GM21619 (cell line): ENCODE results near the gene NKD2.

Source experiments
- ATAC-seq: cut with Tn5 transposase; IDR thresholded peaks from one replicate; pipeline ENCODE4 v1.9.1; 2021; ENCODE audit not compliant: unreplicated experiment

NKD2 gene

DNA sequence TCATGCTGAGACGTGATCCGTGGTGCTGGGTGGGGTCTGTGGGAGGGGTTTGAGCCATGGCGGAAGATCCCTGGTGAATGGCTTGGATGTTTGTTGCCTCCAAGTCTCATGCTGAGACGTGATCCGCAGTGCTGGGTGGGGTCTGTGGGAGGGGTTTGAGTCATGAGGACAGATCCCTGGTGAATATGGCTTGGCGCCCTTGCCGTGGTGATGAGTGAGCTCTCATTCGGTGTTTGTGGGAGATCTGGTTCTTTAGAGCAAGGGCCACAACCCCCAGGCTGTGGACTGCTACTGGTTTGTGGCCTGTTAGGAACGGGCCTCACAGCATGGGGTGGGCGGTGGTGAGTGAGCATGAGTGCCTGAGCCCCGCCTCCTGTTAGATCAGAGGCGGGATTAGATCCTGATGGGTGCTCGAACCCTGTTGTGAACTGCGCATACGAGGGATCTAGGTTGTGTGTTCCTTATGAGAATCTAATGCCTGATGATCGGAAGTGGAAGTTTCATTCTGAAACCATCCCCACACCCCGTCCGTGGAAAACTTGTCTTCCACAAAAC lies 31.2 kb downstream of the NKD2 start:
- no peak for ATAC-seq

DNA sequence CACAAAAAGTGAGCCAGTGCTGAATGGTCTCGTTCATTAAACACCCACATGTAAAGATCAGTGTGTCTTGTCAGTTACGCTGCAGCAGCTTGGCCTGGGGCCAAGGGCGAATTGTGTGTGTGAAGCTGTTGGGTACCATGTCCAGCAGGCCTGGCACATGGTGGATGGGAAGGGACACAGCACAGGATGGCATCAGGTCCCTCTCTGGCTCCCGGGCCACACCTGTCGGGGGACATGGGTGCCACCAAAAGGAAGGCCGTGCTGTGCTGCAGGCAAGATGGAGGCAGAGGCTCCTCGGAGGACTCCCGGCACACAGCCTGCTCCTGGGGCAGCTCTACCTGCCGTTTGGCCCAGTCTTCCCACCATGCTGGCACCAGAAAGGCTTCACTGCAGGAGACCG lies 32.0 kb downstream of the NKD2 start:
- no peak for ATAC-seq

DNA sequence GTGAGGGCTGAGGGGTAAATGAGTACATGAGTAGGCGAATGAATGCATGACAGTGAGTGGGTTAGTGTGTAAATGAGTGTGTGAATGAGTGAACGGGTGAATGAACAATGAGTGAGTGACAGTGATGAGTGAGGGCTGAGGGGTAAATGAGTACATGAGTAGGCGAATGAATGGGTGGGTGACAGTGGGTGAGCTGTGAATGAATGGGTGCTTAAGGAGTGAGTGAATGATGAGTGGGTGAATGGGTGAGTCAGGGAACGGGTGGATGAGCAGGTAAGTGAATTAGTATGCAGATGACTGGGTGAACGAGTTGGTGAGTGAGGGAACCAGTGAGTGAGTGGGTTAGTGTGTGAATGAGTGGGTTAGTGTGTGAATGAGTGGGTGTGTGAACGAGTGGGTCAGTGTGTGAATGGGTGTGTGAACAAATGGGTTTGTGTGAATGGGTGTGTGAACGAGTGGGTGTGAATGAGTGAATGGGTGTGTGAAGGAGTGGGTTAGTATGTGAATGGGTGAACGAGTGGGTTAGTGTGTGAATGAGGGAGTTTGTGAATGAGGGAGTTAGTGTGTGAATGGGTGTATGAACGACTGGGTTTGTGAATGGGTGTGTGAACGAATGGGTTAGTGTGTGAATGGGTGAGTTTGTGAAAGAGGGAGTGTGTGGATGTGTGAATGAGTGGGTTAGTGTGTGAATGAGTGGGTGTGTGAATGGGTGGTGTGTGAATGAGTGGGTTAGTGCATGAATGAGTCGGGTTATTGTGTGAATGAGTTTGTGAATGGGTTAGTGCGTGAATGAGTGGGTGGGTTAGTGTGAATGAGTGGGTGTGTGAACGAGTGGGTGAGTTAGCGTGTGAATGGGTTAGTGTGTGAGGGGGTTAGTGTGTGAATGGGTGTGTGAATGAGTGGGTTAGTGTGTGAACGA lies 32.9 kb downstream of the NKD2 start:
- no peak for ATAC-seq

DNA sequence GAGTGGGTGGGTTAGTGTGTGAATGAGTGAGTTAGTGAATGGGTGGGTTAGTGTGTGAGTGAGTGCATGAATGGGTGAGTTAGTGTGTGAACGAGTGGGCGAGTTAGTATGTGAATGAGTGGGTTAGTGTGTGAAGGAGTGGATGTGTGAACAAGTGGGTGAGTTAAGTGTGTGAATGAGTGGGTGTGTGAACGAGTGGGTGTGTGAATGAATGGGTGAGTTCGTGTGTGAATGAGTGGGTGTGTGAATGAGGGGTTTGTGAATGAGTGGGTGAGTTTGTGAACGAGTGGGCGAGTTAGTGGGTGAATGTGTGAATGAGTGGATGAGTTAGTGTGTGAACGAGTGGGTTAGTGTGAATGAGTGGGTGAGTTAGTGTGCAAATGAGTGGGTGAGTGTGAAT lies 34.0 kb downstream of the NKD2 start:
- ATAC-seq = no peak

DNA sequence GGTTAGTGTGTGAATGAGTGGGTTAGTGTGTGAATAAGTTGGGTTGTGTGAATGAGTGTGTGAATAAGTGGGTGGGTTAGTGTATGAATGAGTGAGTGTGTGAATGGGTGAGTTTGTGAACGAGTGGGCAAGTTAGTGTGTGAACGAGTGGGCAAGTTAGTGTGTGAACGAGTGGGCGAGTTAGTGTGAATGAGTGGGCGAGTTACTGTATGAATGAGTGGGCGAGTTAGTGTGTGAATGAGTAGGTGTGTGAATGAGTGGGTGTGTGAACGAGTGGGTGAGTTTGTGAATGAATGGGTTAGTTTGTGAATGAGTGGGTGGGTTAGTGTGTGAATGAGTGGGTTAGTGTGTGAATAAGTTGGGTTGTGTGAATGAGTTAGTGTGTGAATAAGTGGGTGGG lies 34.7 kb downstream of the NKD2 start:
- no peak for ATAC-seq

DNA sequence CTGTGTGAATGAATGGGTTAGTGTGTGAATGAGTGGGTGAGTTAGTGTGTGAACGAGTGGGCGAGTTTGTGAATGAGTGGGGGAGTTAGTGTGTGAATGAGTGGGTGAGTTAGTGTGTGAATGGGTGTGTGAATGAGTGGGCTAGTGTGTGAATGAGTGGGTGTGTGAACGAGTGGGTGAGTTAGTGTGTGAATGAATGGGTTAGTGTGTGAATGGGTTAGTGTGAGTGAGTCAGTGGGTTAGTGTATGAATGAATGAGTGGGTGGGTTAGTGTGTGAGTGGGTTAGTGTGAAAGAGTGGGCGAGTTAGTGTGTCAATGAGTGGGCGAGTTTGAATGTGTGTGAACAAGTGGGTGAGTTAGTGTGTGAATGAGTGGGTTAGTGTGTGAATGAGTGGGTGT lies 35.5 kb downstream of the NKD2 start:
- ATAC-seq = no peak

DNA sequence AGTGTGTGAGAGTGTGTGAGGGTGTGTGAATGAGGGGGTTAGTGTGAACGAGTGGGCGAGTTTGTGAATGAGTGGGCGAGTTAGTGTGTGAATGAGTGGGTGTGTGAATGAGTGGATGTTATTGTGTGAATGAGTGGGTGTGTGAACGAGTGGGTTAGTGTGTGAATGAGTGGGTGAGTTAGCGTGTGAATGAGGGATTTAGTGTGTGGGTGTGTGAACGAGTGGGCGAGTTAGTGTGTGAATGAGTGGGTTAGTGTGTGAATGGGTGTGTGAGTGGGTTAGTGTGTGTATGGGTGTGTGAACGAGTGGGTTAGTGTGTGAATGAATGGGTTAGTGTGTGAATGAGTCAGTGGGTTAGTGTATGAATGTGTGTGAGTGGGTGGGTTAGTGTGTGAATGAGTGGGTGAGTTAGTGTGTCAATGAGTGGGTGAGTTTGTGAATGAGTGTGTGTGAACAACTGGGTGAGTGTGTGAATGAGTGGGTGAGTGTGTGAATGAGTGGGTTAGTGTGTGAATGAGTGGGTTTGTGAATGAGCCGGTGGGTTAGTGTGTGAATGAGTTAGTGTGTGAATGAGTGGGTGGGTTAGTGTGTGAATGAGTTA lies 37.5 kb downstream of the NKD2 start:
- ATAC-seq = no peak

DNA sequence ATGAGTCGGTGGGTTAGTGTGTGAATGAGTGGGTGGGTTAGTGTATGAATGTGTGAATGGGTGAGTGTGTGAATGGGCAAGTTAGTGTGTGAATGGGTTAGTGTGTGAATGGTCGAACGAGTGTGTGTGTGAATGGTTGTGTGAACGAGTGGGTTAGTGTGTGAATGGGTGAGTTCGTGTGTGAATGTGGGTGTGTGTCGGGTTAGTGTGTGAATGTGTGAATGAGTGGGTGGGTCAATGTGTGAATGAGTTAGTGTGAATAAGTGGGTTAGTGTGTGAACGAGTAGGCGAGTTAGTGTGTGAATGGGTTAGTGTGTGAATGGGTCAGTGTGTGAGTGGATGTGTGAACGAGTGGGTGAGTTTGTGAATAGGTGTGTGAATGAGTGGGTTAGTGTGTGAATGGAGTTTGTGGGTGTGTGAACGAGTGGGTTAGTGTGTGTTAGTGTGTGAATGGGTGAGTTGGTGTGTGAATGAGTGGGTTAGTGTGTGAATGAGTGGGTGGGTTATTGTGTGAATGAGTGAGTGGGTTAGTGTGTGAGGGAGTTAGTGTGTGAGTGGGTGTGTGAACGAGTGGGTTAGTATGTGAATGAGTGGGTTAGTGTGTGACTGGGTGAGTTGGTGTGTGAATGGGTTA lies 38.8 kb downstream of the NKD2 start:
- ATAC-seq = no peak

DNA sequence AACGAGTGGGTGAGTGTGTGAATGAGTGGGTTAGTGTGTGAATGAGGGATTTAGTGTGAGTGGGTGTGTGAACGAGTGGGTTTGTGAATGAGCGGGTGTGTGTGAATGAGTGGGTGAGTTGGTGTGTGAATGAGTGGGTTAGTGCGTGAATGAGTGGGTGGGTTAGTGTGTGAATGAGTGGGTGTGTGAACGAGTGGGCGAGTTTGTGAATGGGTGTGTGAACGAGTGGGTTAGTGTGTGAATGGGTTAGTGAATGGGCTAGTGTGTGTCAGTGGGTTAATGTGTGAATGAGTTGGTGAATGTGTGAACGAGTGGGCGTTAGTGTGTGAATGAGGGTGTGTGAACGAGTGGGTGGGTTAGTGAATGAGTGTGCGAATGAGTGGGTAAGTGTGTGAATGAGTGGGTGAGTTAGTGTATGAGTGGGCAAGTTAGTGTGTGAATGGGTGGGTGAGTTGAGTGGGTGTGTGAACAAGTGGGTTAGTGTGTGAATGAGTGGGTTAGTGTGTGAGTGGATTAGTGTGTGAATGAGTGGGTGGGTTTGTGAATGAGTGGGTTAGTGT lies 39.6 kb downstream of the NKD2 start:
- no peak for ATAC-seq

DNA sequence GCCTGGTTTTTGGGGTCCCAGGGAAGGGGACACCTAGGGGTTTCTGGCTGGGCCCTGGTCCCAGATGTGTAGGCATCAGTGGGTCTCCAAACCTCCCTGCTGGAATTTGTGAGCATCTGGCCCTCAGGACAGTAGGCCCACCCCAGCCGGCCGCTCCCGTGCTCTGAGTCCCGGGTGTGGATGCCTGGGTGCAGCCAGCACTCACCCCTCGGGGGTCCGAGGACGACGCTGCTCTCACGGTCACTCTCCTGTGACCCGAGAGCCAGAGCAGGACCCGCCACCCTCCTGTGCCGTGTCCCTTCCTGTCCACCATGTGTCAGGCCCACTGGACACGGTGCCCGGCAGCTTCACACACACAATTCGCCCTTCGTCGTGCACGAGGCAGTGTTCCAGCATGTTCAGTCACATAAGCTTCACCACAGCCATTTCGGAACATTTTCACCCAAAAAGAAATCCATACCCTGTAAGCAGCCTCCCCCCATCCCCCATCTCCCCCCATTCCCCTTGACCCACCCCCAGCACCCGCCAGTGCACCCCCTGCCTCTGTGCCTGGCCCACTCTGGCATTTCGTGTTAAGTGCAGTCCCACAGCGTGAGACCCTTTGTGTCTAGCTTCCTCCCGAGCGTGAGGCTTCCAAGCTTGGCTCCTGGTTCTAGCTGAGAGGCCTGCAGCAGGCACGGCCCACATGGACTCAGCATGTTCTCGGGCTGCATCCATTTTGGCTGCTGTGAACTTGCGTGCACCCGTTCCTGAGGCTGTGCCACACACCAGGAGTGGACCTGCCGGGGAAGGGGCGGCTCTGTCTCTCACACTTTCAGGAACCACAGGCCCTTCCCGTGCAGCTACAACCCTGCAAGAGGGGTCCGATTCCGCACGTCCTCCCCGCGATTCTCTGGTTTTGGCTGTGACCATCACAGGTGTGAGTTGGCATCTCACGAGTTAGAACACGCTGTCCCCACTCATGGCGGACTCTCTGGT lies 40.5 kb downstream of the NKD2 start:
- no peak for ATAC-seq

DNA sequence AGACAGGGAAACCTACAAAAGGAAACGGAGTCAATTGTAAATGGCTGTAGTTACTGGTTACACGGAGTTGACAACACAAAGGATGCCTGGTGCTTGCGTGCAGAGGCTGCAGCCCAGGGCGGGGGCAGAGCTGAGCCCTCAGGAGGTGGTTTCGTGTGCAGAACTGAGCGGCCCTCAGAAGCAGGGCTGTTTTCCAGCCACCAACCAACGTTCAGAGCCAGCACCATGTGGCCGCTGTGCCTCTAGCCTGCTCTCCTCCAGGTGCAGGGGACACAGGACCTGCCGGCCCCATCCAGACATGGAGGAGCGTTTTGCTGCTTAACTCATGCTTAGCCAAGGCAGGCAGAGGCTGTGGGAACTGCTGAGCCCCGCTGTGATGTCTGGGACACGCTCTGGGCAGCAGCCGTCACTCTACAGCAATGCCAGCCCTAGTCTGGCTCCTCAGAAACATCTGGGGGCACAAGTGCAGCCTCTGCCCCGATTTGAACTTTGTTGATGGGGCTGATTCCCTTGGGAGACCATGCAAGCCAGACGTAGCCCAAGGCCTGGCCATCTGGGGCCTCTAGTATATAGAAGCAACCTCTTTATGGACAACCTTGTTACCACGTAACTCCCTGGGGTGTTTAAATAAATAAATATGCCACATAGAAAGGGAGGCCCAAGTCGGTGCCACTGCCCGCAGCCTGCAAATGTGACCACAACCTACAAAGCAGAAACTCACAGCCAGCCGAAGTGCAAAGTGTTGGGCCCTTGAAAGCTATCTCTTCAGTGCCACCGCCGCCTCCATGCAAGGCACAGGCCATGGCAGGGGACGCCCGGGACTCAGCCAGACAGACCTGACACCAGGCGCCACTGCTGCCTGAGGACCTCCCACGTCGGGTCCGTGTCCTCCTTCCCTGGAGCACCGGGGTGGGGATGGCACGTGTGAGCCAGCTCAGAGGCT lies 42.1 kb downstream of the NKD2 start:
- ATAC-seq = no peak

DNA sequence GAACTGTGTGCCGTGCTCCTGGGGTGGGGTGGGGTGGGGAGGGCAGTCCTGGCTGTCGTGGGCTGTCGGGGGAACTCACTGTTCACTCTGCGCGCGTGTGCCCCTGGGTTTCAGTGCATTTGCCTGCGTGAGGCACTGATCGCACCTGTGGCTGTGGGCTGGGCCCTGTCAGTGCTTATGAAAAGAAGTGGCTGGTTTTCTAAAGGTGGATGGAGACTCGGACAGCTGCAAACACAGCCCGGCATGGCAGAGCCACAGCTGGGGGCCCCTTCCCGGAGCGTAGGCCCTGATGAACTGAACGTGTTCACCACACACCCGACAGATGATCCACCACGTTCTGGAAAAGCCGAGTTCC lies 42.7 kb downstream of the NKD2 start:
- ATAC-seq = no peak

DNA sequence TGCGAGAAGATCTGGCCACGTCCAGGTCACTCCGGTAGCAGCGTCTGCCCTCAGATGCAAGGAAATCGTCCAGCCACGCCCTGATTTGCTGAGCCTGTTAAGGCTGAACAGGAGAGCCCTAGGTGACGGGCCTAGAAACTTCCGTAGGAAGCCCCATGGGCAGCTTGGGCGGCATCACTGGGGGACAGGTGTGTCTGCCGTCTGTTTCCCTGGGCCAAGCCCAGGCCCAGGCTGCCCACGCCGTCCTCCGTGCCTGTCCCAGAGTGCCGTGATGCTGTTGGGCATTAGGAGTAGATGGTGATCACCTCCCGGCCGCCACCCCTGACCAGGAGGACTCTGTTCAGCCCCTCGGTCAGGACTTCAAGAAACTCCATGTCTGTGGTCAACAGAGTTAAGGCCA lies 43.5 kb downstream of the NKD2 start:
- ATAC-seq = no peak

DNA sequence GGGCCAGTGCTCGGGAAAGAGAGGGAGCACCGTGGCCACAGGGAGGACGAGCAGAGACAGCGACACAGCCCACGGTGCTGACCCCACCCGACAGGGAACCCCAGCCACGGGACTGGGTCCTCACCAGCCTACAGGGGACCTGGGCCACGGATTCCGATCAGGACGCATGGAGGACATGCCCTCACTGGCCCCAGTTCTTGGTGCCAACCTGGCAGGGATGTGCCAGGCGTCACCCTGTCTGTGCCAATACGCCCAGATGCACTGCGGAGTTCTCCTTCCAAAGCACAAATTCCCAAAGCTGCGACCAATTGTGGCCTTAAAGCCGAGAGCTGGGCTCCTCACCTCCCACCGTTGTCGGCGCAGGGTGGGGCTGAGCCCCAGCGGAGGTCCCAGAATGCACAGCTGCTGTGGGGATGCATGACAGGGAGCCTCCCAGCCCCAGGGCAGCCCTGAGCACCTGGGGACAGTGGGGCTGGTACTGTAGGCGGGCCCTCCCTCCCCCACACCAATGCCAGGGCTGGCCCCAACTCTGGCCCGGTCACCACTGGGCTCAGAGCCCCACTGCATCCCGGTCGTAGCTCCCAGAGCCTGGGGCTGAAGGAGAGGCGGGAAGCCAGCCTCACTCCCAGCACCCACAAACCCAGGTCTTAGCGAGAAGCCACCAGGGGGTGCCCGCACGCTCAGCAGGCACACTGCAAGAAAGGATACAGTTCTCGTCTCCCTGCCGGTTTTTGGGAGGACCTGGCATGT lies 44.2 kb downstream of the NKD2 start:
- ATAC-seq = no peak

DNA sequence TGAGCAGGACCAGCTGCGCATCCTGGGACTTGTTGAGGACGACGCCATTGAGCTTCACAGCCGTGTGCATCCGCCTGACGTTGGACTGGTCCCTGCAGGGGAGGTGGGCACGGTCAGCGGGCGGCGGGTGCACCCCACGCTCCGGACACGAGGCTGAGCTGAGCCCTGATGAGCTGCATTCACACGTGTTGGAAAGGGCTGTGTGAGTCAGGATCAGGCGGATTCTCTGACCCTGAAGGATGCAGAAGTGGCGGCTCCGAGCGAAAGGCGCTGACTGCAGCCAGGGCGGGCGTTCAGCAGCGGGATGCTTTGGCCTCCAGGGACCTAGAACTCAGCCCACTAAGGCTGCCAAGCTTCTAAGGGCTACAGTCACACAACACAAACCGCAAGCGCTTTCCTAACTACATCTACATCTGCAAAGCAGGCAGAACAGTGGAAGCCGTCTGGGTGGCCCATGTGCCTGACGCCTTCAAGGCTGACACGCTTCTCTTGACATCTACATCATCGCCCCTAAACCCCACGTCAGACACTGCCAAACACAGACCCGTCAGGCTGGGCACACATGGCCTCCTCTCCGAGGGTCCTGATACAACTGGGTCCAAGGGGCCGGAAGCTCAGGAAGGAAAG lies 44.9 kb downstream of the NKD2 start:
- ATAC-seq = no peak

DNA sequence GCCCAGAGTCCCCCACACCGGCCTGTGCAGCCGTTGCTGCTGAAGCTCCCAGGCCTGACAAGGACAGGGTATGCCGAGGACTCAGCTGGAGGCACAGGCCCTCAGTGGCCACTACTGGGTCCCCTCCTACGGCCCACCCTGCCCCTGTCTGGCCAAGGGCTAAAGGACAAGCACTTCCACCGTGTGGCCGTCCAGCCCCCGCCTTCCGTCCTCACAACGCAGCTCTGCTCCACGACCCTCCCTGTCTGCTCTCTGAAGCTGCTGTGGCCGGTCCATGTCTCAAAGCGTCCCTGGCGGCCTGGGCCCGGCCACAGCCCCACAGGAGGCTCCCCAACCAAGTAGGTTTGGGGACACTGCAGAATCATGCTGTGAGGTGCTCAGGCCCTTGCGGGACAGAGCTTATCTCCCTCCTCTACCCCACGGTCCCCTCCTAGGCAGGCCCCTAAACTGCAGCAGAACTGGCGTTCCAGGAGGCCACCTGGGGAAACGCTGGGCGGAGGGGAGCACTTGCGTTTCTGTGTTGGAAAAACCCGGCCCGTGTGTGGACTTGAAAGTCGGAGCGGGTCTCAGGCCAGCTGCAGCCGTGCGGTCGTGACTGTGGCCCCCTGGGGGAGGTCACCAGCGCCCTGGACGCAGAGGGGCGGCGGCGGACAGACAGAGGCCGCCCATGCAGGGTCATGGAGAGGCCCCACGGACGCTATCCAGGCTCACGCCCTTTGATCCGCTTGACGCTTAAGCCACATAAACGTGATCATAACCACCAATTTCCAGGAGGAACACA lies 45.6 kb downstream of the NKD2 start:
- ATAC-seq = no peak
